ENCODE data around the gene GMCL2. TPM values are rescaled to one million over a fixed set of nuclear protein-coding genes. Genes with fewer than 3 reads are reported as not detected.

Gene GMCL2
- total RNA-seq, 1 experiment from 2014 or later: not detected

GRCh38 chr5:178165581-178165980 lies 21.6 kb downstream of the GMCL2 start:
- Histone ChIP-seq H3K79me2 (ENCODE audit: insufficient read depth, low read length) (no peaks in the 10 kb centered on the region), H3T11ph (ENCODE audit: low read length) (no peak overlapping the region), H3K4me1 (ENCODE audit: insufficient read depth, low read length) (peaks cover 4% of the 10 kb centered on the region; the same call in 1 of the 2 replicates), H4K91ac (ENCODE audit: insufficient read length, low read depth, low read length) (no peak overlapping the region), H3K27me3 (ENCODE audit: insufficient read depth, low read length) (no peaks in the 10 kb centered on the region; the same call in 1 of the 2 replicates), H2BK12ac (ENCODE audit: insufficient read length, low read depth, low read length) (no peak overlapping the region), H3K4me2 (ENCODE audit: insufficient read depth, insufficient read length, low read length) (no peak overlapping the region), H3K56ac (ENCODE audit: insufficient read length, low read depth, low read length) (no peak overlapping the region), H3K23ac (ENCODE audit: insufficient read length, low read depth, low read length) (no peak overlapping the region), H2AK5ac (ENCODE audit: insufficient read length, low read length) (no peak overlapping the region), H4K20me1 (ENCODE audit: control insufficient read depth, insufficient read depth, insufficient read length) (no peaks in the 10 kb centered on the region), H3K79me1 (ENCODE audit: insufficient read depth, low read depth, low read length, poor library complexity, severe bottlenecking) (no peaks in the 10 kb centered on the region), H3K18ac (ENCODE audit: insufficient read length, low read depth, low read length) (no peak overlapping the region), H2BK15ac (ENCODE audit: low read depth, low read length) (no peak overlapping the region), H3K9ac (ENCODE audit: extremely low read depth, insufficient read length, low read length) (no peak overlapping the region), H2AFZ (ENCODE audit: low read length) (no peak overlapping the region), H3K4ac (ENCODE audit: low read depth, low read length) (no peak overlapping the region), H3K14ac (ENCODE audit: insufficient read depth, low read length) (no peak overlapping the region), H4K5ac (ENCODE audit: insufficient read length, low read depth, low read length) (no peak overlapping the region), H3K9me3 (ENCODE audit: control insufficient read depth, low read depth, low read length) (no peaks in the 10 kb centered on the region), H2BK5ac (ENCODE audit: insufficient read length, low read length) (no peak overlapping the region), H3K27ac (ENCODE audit: insufficient read length, low read depth, low read length) (no peak overlapping the region), H3K23me2 (ENCODE audit: insufficient read length, low read depth, low read length, poor library complexity, severe bottlenecking) (peaks cover 3% of the 10 kb centered on the region), H4K8ac (replicated peaks; ENCODE audit: insufficient read length, low read depth, low read length) (no peak overlapping the region), H2BK20ac (ENCODE audit: low read depth, low read length, poor library complexity, severe bottlenecking) (no peak overlapping the region), H2BK120ac (ENCODE audit: low read depth, low read length, poor library complexity, severe bottlenecking) (no peak overlapping the region)
- no peaks in the 10 kb centered on the region for H3K36me3 Mint-ChIP-seq (ENCODE audit: insufficient read depth in 1 of 3, low read depth in 3 of 3)
- H3K4me1 Mint-ChIP-seq: peaks cover 21 to 22% of the 10 kb centered on the region in 2 experiments
- H3K9me3 Mint-ChIP-seq: no peaks in the 10 kb centered on the region
- no CpG with 5 or more reads among the region's 38 CpGs for WGBS (ENCODE audit: extremely low coverage, insufficient read length, low lambda C conversion rate)
- H3K27me3 Mint-ChIP-seq (ENCODE audit: low read depth): peaks cover 32% of the 10 kb centered on the region
- DNase-seq: no peak
- no peak for TF ChIP-seq CTCF (conservative IDR thresholded peaks at IDR 0.05)
- no peak overlapping the region for H3K4me3 Mint-ChIP-seq
- no peak overlapping the region for H3K27ac Mint-ChIP-seq

Data from H9 (cell line).